Osteocyte (in vitro differentiated cells): ENCODE results near the gene RALGDS. TPM values are rescaled to one million over a fixed set of nuclear protein-coding genes. Genes with fewer than 3 reads are reported as not detected.
"Not testable (repeated sequence)": the region's sequence is repeated elsewhere in the genome, so short reads cannot be mapped to it uniquely, and the experiment has no call there.

Experiments
- DNase-seq: peaks from one replicate; pipeline ENCODE4 v3.0.0; 2021; ENCODE audit warnings: mixed read lengths; ENCODE audit not compliant: unreplicated experiment; ENCODE audit errors: extremely low spot score
- H3K27ac Mint-ChIP-seq: one replicate; pipeline ENCODE4 v1.8.0; 2021; ENCODE audit warnings: mild to moderate bottlenecking, mixed read lengths; ENCODE audit not compliant: unreplicated experiment
- H3K27me3 Mint-ChIP-seq: one replicate; pipeline ENCODE4 v1.8.0; 2021; ENCODE audit warnings: mixed read lengths; ENCODE audit not compliant: unreplicated experiment
- H3K36me3 Mint-ChIP-seq: one replicate; pipeline ENCODE4 v1.8.0; 2021; ENCODE audit warnings: mixed read lengths; ENCODE audit not compliant: unreplicated experiment
- H3K4me1 Mint-ChIP-seq: one replicate; pipeline ENCODE4 v1.8.0; 2021; ENCODE audit warnings: mixed read lengths; ENCODE audit not compliant: unreplicated experiment
- H3K4me3 Mint-ChIP-seq: one replicate; pipeline ENCODE4 v1.8.0; 2021; ENCODE audit warnings: mild to moderate bottlenecking, moderate library complexity, mixed read lengths; ENCODE audit not compliant: unreplicated experiment
- H3K9me3 Mint-ChIP-seq: one replicate; pipeline ENCODE4 v1.8.0; 2021; ENCODE audit warnings: mixed read lengths; ENCODE audit not compliant: unreplicated experiment
- total RNA-seq: library from RNA; stranded (reverse); gene quantifications from 2 replicates; pipeline ENCODE4 v1.2.1, GENCODE V29; 2021
- TF ChIP-seq, protein P1 (sequence below): fragments of 200-600 bp; sonication (generic); IDR thresholded peaks from 2 replicates; pipeline ENCODE4 v1.5.0; 2021; ENCODE audit warnings: antibody characterized with exemption, mild to moderate bottlenecking, moderate library complexity

Gene RALGDS
- total RNA-seq, 1 donor from 2014 or later: 38.4 TPM

DNA sequence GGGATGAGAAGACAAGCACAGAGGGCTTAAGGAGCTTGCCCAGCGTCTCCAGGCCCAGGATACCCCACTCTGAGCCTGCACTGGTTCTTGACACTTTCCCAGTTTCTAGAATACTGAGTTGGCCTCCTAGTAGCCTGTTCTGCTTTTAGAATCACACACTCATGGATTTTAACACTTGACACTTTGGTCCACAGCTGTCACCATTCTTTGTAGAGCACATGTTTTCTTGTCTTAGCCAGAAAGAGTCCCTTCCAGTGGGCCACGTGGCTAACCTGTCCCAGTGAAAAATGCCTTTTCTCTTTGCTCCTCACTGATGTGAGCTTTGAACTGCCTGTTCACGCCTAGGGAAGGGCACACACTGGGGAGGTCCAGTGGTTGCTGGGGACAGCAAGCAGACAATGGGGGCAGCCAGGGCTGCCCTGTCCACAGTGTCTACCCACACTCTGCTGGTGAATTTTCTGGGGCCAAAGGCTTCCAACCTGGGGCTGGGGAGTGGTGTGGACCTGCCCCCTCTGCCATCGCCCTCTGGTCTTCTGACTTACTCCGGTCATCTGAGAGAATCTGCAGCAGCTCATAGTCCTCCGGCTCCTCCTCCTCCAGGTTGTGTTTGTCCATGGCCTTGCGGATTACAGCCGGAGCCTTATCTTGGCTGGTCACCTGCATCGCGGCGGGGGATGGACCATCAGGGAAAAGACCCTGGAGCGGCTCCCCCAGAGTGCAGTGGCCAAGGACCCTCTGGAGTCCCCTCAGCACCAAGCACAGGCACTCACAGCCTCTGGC, 21.1 kb downstream of the RALGDS start:
- H3K9me3 Mint-ChIP-seq: peaks cover 13% of the 10 kb centered on the region
- H3K4me3 Mint-ChIP-seq: no peak overlapping the region
- DNase-seq: no peak
- H3K4me1 Mint-ChIP-seq: peaks cover 2% of the 10 kb centered on the region
- no peaks in the 10 kb centered on the region for H3K27me3 Mint-ChIP-seq
- TF ChIP-seq, protein P1, sequence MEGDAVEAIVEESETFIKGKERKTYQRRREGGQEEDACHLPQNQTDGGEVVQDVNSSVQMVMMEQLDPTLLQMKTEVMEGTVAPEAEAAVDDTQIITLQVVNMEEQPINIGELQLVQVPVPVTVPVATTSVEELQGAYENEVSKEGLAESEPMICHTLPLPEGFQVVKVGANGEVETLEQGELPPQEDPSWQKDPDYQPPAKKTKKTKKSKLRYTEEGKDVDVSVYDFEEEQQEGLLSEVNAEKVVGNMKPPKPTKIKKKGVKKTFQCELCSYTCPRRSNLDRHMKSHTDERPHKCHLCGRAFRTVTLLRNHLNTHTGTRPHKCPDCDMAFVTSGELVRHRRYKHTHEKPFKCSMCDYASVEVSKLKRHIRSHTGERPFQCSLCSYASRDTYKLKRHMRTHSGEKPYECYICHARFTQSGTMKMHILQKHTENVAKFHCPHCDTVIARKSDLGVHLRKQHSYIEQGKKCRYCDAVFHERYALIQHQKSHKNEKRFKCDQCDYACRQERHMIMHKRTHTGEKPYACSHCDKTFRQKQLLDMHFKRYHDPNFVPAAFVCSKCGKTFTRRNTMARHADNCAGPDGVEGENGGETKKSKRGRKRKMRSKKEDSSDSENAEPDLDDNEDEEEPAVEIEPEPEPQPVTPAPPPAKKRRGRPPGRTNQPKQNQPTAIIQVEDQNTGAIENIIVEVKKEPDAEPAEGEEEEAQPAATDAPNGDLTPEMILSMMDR: no peak
- H3K36me3 Mint-ChIP-seq: peaks cover 55% of the 10 kb centered on the region
- H3K27ac Mint-ChIP-seq: no peak overlapping the region

DNA sequence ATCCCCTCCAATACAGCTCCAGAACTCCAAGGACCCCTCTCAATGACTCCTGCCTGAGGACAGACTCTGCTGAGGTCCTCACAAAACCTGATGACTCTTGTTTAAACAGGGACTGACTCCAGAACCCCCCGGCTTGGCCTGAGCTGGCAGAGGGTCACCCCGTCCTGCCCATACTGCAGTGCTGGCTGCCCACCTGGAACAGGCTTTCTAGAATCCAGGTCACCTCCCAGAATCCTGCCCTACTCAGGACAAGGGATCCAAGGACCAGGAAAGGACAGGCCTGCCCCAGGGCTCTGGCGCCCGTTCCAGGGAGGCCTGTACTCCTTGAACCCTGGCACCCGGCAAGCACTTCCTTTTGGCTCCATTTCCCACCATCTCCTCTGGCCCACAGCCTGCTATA, 22.2 kb downstream of the RALGDS start:
- peaks cover 17% of the 10 kb centered on the region for H3K9me3 Mint-ChIP-seq
- no peak overlapping the region for H3K27ac Mint-ChIP-seq
- peaks cover 2% of the 10 kb centered on the region for H3K4me1 Mint-ChIP-seq
- TF ChIP-seq, protein P1: no peak
- no peaks in the 10 kb centered on the region for H3K27me3 Mint-ChIP-seq
- H3K4me3 Mint-ChIP-seq: no peak overlapping the region
- H3K36me3 Mint-ChIP-seq: peaks cover 53% of the 10 kb centered on the region
- DNase-seq: no peak

DNA sequence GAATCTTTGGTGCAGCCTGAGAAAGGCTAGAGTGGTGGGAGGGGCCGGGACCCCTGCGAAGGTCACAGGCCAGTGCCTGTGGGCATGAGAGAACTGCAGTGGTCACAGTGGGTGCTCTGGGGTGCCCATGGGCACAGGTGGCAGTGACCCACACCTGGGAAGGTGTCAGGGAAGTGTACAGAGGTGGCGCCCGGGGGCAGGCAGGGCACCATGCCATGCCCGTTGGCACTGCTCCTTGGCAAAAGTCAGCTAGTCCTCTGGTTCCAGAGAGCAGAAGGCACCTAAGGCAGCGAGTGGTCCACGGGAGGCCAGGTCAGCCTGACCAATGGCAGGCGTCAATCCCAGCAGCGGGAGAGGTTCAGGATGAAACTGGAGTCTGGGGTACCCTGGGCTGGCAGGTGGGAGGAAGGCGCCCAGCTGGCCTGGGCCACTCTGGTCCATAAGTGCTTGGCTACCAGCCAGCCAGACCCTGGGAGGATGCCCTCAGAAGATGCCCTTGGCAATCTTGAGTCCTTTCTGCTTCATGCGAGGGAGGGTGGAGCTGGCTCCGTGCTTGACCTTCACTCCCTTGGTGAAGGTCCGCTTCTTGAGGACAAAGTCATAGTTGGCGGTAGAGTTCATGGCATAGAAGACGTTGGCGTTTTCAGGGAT, 22.8 kb downstream of the RALGDS start:
- Mint-ChIP-seq H3K4me3 (no peak overlapping the region), H3K4me1 (peaks cover 2% of the 10 kb centered on the region), H3K27me3 (no peaks in the 10 kb centered on the region), H3K9me3 (peaks cover 17% of the 10 kb centered on the region), H3K27ac (no peak overlapping the region), H3K36me3 (peaks cover 55% of the 10 kb centered on the region)
- no peak for DNase-seq
- TF ChIP-seq, protein P1: no peak

DNA sequence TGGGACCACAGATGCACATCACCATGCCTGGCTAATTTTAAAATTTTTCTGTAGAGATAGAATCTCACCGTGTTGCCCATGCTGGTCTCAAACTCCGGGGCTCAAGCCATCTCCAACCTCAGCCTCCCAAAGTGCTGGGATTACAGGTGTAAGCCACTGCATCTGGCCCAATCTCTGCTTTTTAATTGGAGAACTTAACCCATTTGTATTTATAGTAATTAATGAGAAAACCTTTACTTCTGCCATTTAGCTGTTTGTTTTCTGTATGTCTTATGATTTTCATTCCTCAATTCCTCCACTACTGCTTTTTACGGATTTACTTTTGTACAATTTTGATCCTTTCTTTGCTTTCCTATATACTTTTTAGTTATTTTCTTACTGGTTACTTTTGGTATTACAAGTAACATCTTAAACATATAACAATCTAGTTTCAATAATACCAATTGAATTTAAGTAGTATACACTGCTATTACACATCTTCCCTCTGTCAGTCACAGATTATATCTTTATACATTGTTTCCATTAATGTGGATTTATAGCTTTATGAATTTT, 26.1 kb downstream of the RALGDS start:
- DNase-seq: no peak
- TF ChIP-seq, protein P1: no peak
- H3K4me1 Mint-ChIP-seq: no peaks in the 10 kb centered on the region

DNA sequence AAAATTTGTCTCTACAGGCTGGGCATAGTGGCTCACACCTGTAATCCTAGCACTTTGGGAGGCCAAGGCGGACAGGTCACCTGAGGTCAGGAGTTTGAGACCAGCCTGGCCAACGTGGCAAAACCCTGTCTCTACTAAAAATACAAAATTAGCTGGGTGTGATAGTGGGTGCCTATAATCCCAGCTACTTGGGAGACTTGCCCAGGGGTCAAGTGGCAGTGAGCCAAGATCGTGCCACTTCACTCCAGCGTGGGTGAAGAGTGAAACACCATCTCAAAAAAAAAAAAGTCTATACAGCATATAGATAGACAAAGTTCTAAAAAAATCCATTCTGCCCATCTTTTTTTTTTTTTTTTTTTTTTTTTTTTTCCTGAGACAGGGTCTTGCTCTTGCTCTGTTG, 26.7 kb downstream of the RALGDS start:
- peaks cover 17% of the 10 kb centered on the region for H3K9me3 Mint-ChIP-seq
- H3K27me3 Mint-ChIP-seq, H3K27ac Mint-ChIP-seq, DNase-seq, H3K4me1 Mint-ChIP-seq, H3K4me3 Mint-ChIP-seq: not testable (repeated sequence)
- peaks cover 35% of the 10 kb centered on the region for H3K36me3 Mint-ChIP-seq

More for the DNA sequence above, 26.1 kb downstream of the RALGDS start:
- no peaks in the 10 kb centered on the region for H3K27me3 Mint-ChIP-seq
- no peak overlapping the region for H3K4me3 Mint-ChIP-seq
- H3K36me3 Mint-ChIP-seq: peaks cover 35% of the 10 kb centered on the region
- peaks cover 17% of the 10 kb centered on the region for H3K9me3 Mint-ChIP-seq
- H3K27ac Mint-ChIP-seq: no peak overlapping the region
